ENCODE results near the gene LRRC74A. TPM values are rescaled to one million over a fixed set of nuclear protein-coding genes. Genes with fewer than 3 reads are reported as not detected.

Gene LRRC74A
- total RNA-seq, 1 experiment from 2014 or later = not detected

GRCh38 chr14:76874734-76875133, 48.5 kb downstream of the LRRC74A start:
- Mint-ChIP-seq H3K27me3 (ENCODE audit: low read depth) (peaks cover 3% of the 10 kb centered on the region; the same call in 1 of the 2 replicates), H3K36me3 (ENCODE audit: insufficient read depth in 1 of 3, low read depth in 3 of 3) (peaks cover 0 to 8% (median 3%) of the 10 kb centered on the region in 3 experiments; a peak in 5 of 7 replicates), H3K9me3 (peaks cover 8 to 22% of the 10 kb centered on the region in 2 experiments), H3K4me3 (no peak overlapping the region), H3K27ac (no peak overlapping the region), H3K4me1 (peaks cover 9 to 10% of the 10 kb centered on the region in 2 experiments)
- H3K9ac ChIP-seq (ENCODE audit: extremely low read depth, insufficient read length, low read length) = no peak overlapping the region
- H2BK12ac ChIP-seq (ENCODE audit: insufficient read length, low read depth, low read length) = no peak overlapping the region
- no peak overlapping the region for H2BK15ac ChIP-seq (ENCODE audit: low read depth, low read length)
- H2BK20ac ChIP-seq (ENCODE audit: low read depth, low read length, poor library complexity, severe bottlenecking) = no peak overlapping the region
- H3K4me1 ChIP-seq (ENCODE audit: insufficient read depth, low read length) = no peaks in the 10 kb centered on the region
- no peak overlapping the region for H3K4ac ChIP-seq (ENCODE audit: low read depth, low read length)
- H3K27ac ChIP-seq (ENCODE audit: insufficient read length, low read depth, low read length) = no peak overlapping the region
- no CpG with 5 or more reads among the region's 8 CpGs for WGBS (ENCODE audit: extremely low coverage, insufficient read length, low lambda C conversion rate)
- H3K23me2 ChIP-seq (ENCODE audit: insufficient read length, low read depth, low read length, poor library complexity, severe bottlenecking) = no peaks in the 10 kb centered on the region
- H3K27me3 ChIP-seq (ENCODE audit: insufficient read depth, low read length) = no peaks in the 10 kb centered on the region
- H3K79me1 ChIP-seq (ENCODE audit: insufficient read depth, low read depth, low read length, poor library complexity, severe bottlenecking) = no peaks in the 10 kb centered on the region
- no peak overlapping the region for H3K18ac ChIP-seq (ENCODE audit: insufficient read length, low read depth, low read length)
- no peak overlapping the region for H4K8ac ChIP-seq (replicated peaks; ENCODE audit: insufficient read length, low read depth, low read length)
- TF ChIP-seq, protein P1, sequence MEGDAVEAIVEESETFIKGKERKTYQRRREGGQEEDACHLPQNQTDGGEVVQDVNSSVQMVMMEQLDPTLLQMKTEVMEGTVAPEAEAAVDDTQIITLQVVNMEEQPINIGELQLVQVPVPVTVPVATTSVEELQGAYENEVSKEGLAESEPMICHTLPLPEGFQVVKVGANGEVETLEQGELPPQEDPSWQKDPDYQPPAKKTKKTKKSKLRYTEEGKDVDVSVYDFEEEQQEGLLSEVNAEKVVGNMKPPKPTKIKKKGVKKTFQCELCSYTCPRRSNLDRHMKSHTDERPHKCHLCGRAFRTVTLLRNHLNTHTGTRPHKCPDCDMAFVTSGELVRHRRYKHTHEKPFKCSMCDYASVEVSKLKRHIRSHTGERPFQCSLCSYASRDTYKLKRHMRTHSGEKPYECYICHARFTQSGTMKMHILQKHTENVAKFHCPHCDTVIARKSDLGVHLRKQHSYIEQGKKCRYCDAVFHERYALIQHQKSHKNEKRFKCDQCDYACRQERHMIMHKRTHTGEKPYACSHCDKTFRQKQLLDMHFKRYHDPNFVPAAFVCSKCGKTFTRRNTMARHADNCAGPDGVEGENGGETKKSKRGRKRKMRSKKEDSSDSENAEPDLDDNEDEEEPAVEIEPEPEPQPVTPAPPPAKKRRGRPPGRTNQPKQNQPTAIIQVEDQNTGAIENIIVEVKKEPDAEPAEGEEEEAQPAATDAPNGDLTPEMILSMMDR (conservative IDR thresholded peaks at IDR 0.05) = no peak
- no peak overlapping the region for H3K56ac ChIP-seq (ENCODE audit: insufficient read length, low read depth, low read length)
- no peak overlapping the region for H3T11ph ChIP-seq (ENCODE audit: low read length)
- no peaks in the 10 kb centered on the region for H3K9me3 ChIP-seq (ENCODE audit: control insufficient read depth, low read depth, low read length)
- H3K4me2 ChIP-seq (ENCODE audit: insufficient read depth, insufficient read length, low read length) = no peak overlapping the region
- no peak overlapping the region for H2BK5ac ChIP-seq (ENCODE audit: insufficient read length, low read length)
- no peaks in the 10 kb centered on the region for H3K79me2 ChIP-seq (ENCODE audit: insufficient read depth, low read length)
- no peak overlapping the region for H3K23ac ChIP-seq (ENCODE audit: insufficient read length, low read depth, low read length)
- H4K91ac ChIP-seq (ENCODE audit: insufficient read length, low read depth, low read length) = no peak overlapping the region
- H2BK120ac ChIP-seq (ENCODE audit: low read depth, low read length, poor library complexity, severe bottlenecking) = no peak overlapping the region
- H4K5ac ChIP-seq (ENCODE audit: insufficient read length, low read depth, low read length) = no peak overlapping the region
- H4K20me1 ChIP-seq (ENCODE audit: control insufficient read depth, insufficient read depth, insufficient read length) = no peaks in the 10 kb centered on the region
- no peak overlapping the region for H3K14ac ChIP-seq (ENCODE audit: insufficient read depth, low read length)
- H2AK5ac ChIP-seq (ENCODE audit: insufficient read length, low read length) = no peak overlapping the region
- H2AFZ ChIP-seq (ENCODE audit: low read length) = no peak overlapping the region
- DNase-seq = no peak

Measured in H9 (cell line).